NCI-H510A treated with DMSO at 0.1 percent for 48 hours (cell line): ENCODE results near the gene ANKRD36B.
"Not testable (repeated sequence)": the region's sequence is repeated elsewhere in the genome, so short reads cannot be mapped to it uniquely, and the experiment has no call there.

Source experiments
- DNase-seq: peaks from one replicate; lab custom pipeline; 2025; lab: John Stamatoyannopoulos, UW

ANKRD36B gene

DNA sequence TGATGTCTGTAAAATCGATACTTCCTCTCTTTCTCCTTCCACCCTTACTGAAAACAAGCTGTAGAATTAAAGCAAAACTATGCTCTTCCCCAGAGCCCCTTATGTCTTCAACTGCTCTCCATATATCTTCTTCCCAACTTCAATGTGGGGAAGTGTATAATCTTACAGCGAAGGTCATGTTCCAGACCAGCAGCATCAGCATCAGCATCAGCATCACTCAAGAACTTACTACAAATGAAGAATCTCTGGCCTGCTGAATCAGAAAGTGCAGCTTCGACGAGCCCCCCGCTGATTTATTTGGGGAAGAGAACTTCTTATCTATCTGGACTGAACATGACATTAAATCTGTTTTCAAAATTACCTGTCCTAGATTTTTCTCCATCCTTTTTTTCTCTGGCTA, 40.6 kb downstream of the ANKRD36B start:
- DNase-seq: not testable (repeated sequence)

DNA sequence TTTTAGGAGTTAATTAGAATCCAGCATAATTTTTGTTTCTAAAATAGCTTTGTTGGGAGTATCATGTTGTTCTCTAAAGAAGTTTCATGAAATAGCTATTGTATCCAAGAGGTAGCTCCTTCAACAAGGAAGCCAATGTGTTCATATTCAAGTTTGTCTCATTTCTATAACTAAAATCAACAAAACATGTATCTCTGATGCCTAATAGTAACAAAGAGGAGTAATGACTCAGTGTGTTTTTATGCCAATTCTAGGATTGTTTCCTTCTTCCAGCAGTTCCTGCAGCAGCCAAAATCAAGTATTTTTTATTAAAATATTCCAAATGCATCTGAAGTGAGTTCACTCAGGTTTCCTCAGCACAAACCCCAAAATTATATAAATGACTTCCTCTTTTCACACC, 41.1 kb downstream of the ANKRD36B start:
- DNase-seq: not testable (repeated sequence)

DNA sequence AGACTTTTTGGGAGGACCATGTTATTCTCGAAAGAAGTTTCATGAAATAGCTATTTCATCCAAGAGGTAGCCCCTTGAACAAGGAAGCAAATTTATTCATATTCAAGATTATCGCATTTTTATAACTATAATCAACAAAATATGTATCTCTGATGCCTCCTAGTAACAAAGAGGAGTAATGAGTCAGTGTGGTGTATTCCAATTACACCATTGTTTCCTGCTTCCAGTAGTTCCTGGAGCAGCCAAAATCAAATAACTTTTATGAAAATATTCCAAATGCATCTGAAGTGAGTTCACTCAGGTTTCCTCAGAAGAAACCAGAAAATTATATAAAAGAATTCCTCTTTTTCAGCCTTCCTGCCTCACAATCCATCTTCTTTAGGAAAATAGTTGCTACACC, 43.0 kb downstream of the ANKRD36B start:
- DNase-seq: no peak

DNA sequence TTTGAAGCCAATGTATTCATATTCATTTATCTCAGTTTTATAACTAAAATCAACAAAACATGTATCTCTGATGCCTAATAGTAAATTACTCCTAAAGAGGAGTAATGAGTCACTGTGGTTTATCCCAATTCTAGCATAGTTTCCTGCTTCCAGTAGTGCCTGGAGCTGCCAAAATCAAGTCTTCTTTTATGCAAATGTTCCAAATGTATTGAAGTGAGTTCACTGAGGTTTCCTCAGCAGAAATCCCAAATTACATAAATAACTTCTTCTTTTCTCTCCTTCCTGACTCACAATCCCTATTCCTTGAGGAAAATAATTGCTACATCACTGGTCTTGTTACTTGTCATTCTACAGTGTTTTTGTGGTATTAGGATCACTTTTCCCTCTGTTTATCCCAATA, 44.8 kb downstream of the ANKRD36B start:
- DNase-seq: not testable (repeated sequence)

DNA sequence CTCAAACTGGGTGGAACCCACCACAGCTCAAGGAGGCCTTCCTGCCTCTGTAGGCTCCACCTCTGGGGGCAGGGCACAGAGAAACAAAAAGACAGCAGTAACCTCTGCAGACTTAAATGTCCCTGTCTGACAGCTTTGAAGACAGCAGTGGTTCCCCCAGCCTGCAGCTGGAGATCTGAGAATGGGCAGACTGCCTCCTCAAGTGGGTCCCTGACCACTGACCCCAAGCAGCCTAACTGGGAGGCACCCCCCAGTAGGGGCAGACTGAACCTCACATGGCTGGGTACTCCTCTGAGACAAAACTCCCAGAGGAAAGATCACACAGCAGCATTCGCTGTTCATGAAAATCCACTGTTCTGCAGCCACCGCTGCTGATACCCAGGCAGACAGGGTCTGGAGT, 63.8 kb downstream of the ANKRD36B start:
- not testable (repeated sequence) for DNase-seq

DNA sequence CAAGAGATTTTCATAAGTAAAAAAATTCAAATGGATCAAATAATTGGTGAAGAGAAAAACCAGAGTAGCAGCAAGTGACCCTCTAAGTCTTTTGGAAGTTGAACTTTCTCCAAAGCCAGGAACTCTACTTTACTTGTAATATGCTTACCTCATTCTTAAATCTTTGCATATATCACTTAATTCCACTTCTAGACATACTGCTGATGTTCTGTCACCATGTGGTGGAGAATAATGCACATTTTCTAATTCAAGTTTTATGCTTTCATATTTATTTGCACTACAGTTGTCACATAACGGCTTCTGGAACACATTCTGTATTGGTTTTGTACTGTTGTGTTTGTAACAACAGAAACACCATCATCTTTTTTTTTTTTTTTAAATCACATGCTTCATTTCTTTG, 65.9 kb downstream of the ANKRD36B start:
- not testable (repeated sequence) for DNase-seq

DNA sequence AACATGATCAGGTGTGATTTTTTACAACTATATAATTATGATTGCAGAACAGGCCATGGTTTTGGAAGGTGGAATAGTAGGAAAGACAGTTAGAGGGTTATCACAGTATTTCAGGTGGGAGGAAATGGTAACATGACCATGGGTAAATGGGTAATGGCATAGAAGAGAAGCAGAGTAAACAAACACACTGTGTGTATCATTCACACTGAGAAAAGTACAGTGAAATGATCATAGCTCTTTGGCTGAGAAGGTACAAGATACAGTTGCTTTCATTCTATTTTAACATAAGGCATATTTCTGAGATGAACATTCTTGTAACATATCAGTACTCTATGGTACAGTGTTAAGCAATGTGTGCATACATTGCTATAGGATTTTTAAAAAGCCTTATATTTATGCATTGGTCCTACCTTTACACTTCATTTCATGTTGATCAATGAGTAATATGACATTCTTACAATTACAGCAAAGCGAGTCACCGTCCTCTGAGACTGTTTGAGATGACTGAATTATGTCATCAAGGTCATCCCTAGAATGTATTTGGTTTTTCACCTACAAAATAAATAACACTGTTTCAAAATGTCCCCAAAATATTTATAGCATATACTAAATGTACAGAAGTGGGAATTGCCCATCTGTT, 66.6 kb downstream of the ANKRD36B start:
- not testable (repeated sequence) for DNase-seq

DNA sequence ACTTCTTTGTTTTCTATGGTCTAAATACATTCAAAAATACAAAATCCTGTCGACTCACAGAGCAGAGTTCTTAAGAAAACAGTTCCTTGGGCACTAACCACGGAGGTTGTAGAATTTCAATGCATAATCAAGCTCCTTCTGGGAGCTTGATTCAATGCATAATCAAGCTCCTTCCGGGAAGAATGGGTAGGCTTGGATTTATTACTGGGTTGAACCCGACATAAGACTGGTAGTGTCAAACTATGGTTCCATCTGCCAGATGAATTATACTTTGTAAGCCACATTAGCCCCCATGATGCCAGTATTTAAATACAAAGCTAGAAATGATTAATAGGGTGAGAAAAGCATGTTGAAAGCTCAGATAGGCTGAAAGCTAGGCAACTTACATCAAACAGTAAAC, 94.0 kb downstream of the ANKRD36B start:
- not testable (repeated sequence) for DNase-seq

DNA sequence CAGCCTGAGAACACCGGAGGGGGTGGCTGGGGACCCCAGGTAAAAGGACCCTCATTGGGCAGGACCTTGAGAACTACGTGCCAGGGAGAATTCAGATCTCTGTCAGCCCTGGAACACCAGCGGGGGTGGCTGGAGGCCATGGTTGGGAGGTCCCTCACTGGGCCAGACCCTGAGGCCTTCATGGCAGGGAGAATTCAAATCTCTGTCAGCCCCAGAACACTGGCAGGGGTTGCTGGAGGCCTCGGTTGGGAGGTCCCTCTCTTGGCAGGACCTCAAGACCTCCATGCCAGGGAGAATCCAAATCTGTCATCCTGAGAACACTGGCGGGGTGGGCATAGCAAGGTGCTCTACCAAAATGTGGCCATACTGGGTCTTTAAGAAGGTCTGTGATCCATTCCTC, 99.5 kb downstream of the ANKRD36B start:
- not testable (repeated sequence) for DNase-seq
